CD4-positive, alpha-beta T cell treated with Interferon alpha-2 for 1 hour (primary cell): ENCODE results near the gene EPB41L4B.

Experiments used
- DNase-seq, 2 donors: peaks; one replicate each; pipeline ENCODE4 v3.0.0-alpha.2; 2020 to 2022

The EPB41L4B gene

GRCh38 chr9:109191746-109192145 is 129.1 kb downstream of the EPB41L4B start:
- DNase-seq: no peak

DNA sequence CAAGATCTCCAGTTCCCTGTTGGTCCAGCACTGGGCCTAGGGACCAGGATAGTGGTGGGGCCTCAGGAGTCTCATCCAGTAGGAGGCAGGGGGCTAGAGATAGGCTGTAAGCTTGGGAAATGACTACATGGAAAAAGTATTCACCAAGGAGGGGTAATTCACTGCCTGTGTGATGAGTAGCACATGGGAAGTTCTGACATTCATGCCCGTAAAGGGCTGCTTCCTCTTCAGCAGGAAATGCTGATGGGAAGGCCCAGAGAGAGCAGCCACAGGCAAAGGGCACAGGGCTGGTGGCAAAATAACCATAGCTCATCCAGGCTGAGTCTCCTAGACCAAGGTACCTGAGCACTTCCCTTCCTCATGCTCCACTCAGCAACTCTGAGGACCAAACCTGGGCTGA is 130.7 kb downstream of the EPB41L4B start:
- DNase-seq: no peak

DNA sequence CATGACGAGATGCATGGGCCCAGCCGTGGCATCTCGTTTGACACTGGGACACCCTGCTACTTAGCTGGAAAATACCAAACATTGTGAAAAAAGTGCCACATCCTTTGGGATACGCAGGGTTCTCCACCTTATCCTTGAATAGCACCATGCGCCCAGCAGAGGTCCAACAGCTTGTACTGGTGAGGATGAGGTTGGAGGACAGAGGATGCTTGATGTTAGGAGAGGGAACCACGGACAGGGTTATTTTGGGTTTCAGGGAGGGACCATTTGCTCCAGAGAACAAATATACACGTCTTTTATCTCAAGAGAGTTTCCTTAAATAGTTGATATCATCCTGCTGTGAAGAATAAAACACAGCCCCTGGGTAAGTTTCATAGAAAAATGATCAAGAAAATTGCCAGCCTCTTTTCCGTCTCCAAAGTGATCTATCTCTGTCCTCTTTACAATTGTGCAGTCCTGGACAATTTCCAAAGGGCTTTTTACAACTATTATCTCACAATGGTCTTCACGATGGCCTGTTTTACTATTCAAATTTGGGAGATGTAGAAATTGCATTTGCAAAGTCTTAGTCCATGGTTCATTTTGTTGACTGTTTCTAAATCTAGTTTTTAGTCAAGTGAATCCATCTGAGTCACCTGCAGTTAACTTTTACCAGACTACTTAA is 133.9 kb downstream of the EPB41L4B start:
- DNase-seq: no peak

- no peak for DNase-seq
Observed at GRCh38 chr9:109182940-109183798, 137.7 kb downstream of the EPB41L4B start.

- no peak for DNase-seq
Observed at GRCh38 chr9:109182550-109182939, 138.3 kb downstream of the EPB41L4B start.

GRCh38 chr9:109181284-109181683 is 139.6 kb downstream of the EPB41L4B start:
- peak in 1 of 2 donors; percentile 18 for DNase-seq

- no peak for DNase-seq
Observed at GRCh38 chr9:109179801-109180523, 140.9 kb downstream of the EPB41L4B start.

DNA sequence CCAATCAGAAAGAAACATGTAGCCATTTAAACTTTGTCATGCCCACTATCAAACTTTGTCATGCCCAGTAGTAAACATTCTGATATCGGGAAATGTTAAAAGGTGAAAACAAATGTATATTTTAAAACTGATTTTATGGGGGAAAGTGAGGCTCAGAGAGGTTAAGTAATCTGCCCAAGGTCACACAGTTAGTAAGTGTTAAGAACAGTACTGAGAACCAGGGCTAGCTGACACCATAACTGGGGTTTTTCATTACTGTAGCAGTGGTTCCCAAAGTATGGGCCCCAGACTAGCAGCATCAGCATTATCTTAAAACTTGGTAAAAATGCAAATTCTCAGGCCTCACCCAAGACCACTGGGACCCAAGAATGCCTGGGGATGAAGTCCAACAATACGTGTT is 143.9 kb downstream of the EPB41L4B start:
- DNase-seq: no peak

- no peak for DNase-seq
Observed at GRCh38 chr9:109176386-109176785, 144.5 kb downstream of the EPB41L4B start.

GRCh38 chr9:109172935-109173334 is 147.9 kb downstream of the EPB41L4B start:
- no peak for DNase-seq

DNA sequence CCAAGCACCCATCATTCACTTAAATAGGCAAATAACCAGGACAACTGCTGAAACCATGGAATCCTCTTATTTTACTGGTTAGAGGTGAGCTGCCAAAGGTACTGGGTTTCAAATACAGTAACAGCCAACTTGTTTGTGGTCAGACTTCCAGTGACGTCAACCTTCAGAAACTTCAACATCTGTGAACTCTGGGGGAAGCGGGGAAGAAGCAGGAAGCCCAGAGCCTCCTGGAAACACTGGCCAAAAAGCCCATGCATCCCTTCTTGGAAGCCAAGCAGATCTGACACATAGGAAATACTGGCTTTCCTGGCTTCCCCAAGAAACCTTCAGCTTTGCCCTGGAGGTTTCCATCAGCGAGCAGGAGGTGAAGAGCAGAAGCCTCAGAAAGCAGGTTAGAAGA is 148.9 kb downstream of the EPB41L4B start:
- DNase-seq: no peak

- no peak for DNase-seq
Observed at GRCh38 chr9:109168170-109168569, 152.7 kb downstream of the EPB41L4B start.

- no peak for DNase-seq
Observed at GRCh38 chr9:109167716-109168115, 153.1 kb downstream of the EPB41L4B start.

DNA sequence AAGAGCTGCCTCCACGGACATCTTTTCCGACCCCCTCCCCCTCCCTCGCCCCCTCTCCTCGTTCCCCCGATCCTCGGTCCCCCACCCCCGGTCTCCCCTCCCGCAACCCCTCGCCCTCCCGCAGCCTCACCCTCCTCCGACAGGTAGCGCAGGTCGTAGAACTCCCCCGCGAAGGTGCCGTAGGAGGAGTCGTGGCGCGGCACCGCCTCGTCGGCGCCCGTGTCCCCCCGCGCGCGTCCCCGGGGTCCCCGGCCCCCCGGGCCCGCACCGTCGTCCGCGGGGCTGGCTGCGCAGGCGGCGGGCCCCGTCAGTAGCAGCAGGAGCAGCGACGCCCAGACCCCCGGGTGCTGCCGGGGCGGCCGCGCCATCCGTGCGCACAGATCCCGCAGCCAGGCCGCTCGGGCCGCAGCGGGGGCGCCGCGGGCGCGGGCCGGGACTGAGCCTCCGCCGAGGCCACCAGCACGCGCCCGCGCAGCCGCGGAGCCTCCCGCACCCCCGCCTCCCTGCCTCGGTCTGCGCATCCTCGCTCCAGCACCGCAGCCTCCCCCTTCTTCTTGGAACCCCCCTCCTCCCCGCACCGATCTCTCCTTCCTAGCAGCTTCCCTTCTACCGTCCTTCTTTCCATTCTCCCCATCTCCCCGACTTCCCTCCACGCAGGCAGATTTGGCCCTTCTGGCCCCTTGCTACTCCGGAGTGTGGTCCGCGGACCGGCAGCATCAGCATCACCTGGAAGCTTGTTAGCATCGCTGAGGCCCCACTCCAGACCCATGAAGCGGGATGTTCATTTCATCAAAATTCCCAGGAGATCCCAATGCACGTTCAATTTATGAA is 153.9 kb downstream of the EPB41L4B start, which contains the start of gene FRRS1L:
Gene FRRS1L, minus strand, starts transcription at position 479 of the 831 bp plus-strand sequence. Its CDS starts 111 bp downstream, at position 368.
- no peak for DNase-seq

DNA sequence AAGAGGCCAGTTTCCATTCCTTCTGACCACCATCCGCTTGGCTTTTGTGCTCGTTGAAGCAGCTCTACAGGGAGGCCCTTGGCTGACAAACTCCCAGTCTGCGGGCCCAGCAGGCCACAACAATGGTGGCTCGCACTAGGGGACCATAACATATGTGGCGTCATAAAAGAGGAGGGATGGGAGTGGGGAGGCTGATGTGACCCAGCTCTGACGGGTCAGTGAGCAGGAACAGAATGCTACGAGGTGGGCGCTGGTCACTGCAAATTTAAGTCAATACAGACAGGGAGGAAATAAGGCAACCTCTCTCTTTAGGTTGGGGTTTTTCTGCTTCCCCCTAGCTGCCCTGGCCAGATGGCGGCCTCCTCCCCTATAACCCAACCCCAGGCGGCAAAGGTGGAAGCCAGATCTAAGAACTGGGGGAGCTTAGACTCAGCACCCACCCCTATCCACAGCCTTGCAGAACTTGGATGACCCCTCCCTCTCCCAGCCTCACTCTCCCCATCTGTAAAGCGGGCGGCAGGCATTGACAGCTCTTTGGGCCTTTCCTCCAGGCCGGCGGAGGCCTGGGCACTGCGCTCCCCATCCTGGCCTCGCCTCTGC is 154.6 kb downstream of the EPB41L4B start:
- no peak for DNase-seq

GRCh38 chr9:109164042-109164441 is 156.8 kb downstream of the EPB41L4B start:
- DNase-seq: no peak

DNA sequence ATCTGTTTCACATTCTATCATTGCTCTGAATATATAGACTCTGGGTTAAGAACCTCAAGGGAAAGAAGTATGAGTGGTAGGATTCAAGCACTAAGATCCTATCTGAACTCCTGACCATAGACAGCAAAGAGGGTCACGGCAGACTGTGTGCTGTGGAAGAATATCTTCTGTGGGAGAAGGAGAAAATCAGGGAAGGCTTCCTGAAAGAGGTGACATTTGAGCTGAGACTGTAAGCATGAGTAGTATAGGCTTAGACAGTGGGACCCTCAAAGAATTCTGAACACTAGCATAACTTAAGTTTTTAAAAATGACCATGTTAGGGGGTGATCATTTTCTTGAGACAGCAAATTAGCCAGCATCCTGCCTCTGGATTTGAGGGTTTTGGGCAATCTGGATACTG is 157.7 kb downstream of the EPB41L4B start:
- DNase-seq: no peak

DNA sequence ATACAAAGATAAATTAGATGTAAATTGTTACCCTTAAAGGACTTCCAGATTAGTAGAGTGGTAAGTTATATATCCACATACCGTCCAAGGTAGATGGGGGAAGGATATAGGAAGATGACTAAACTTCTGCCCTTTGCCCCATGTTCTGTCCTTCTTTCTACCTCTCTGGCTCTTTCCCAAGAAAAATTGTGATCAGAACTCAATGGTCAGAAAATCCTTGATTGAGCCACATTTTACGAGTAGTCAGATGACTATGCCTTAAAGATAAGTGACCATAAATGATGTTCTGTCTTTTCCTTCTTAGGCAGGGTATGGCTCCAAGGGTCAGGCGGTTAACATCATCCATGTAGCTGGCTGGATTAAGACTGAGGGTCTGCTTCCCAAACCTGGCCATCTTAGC is 158.2 kb downstream of the EPB41L4B start:
- DNase-seq: no peak

GRCh38 chr9:109161471-109161870 is 159.4 kb downstream of the EPB41L4B start:
- no peak for DNase-seq

DNA sequence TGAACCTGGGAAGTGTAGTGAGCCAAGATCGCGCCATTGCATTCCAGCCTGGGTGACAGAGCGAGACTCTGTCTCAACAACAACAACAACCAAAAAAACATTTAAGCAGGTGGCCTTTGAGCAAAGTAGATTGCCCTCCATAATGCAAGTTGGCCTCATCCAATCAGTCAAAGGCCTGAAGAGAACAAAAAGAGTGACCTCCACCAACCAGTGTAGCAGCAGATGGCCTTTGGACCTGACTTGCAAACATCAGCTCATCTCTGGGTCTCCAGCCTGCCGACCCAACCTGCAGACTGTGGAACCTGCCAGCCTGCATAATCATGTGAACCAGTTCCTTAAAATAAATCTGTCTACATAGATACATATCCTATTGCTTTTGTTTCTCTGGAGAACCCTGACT is 161.3 kb downstream of the EPB41L4B start:
- DNase-seq: no peak

- no peak for DNase-seq
Observed at GRCh38 chr9:109158651-109159050, 162.2 kb downstream of the EPB41L4B start.

- no peak for DNase-seq
Observed at GRCh38 chr9:109156708-109157107, 164.2 kb downstream of the EPB41L4B start.
